Astrocyte (in vitro differentiated cells and primary cell): ENCODE measurements around the gene STMN1.

Source experiments
- EZH2 ChIP-seq: IDR thresholded peaks from 2 replicates; pipeline ENCODE4 v1.6.1; 2012; ENCODE audit warnings: mild to moderate bottlenecking, low read length, inconsistent platforms; ENCODE audit not compliant: insufficient read depth
- TF ChIP-seq, protein P1 (sequence below): IDR thresholded peaks from 2 replicates; pipeline ENCODE4 v1.5.1; 2011; ENCODE audit warnings: low read depth, mild to moderate bottlenecking, inconsistent platforms, low read length, moderate library complexity; ENCODE audit not compliant: insufficient read depth

DNA sequence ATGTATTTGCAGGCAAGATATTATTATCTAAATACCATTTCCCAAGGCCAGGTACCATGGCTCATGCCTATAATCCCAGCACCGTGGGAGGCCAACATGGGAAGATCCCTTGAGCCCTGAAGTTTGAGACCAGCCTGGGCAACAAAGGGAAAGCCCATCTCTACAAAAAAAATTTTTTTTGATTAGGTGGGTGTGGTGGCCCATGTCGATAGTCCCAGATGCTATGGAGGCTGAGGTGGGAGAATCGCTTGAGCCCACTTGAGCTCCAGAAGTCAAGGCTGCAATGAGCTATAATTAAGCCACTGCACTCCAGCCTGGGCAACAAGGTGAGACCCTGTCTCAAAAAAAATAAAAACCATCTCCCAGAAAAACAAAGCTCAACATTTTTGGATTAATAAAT lies 2.2 kb downstream of the STMN1 start:
- TF ChIP-seq, protein P1, sequence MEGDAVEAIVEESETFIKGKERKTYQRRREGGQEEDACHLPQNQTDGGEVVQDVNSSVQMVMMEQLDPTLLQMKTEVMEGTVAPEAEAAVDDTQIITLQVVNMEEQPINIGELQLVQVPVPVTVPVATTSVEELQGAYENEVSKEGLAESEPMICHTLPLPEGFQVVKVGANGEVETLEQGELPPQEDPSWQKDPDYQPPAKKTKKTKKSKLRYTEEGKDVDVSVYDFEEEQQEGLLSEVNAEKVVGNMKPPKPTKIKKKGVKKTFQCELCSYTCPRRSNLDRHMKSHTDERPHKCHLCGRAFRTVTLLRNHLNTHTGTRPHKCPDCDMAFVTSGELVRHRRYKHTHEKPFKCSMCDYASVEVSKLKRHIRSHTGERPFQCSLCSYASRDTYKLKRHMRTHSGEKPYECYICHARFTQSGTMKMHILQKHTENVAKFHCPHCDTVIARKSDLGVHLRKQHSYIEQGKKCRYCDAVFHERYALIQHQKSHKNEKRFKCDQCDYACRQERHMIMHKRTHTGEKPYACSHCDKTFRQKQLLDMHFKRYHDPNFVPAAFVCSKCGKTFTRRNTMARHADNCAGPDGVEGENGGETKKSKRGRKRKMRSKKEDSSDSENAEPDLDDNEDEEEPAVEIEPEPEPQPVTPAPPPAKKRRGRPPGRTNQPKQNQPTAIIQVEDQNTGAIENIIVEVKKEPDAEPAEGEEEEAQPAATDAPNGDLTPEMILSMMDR = no peak
- no peak for TF ChIP-seq EZH2
